GM12864 (cell line): Measurements from ENCODE around the gene SIL1.

Experiments
- DNase-seq: peaks from one replicate; pipeline ENCODE4 v3.0.0-alpha.2; 2011; ENCODE audit warnings: low read depth
- H3K4me3 ChIP-seq: 2 replicates; pipeline ENCODE4 v1.5.1; 2011; ENCODE audit warnings: mild to moderate bottlenecking, low read depth, low read length, control low read depth
- TF ChIP-seq, protein P1 (sequence below): IDR thresholded peaks from 2 replicates; pipeline ENCODE4 v1.5.1; 2011; ENCODE audit warnings: low read depth, mild to moderate bottlenecking, moderate library complexity, low read length, control low read depth, inconsistent platforms; ENCODE audit errors: missing control alignments

SIL1 gene

DNA sequence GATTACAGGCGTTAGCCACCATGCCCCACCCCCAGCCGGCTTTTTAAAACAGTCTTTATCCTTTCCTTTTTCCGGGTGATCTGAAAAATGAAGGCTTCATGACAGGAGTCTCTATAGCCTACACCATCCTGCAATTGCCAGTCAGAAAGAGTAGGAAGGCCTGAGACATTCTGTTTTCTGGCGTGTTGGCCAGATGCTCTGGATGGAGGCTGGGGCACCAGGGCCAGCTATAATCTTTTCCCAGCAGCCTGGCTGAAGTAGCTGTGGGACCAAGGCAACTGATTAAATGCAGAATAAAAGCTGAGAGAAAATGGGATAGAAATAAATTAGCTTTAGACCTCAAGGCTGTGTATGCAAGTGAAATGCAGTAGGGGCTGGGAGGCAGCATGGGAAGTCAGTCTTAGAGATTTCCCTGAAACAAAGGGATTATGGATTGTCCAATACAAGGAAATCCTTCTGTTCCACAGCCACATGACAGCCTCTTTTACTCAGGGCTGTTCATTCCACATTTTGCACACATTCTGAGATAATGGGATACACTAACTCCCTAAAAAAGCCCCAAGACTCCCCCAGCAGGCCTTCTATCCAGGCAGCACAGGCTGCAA, 207.1 kb downstream of the SIL1 start:
- DNase-seq, result no peak
- H3K4me3 ChIP-seq, result no peak overlapping the region
- TF ChIP-seq, protein P1, sequence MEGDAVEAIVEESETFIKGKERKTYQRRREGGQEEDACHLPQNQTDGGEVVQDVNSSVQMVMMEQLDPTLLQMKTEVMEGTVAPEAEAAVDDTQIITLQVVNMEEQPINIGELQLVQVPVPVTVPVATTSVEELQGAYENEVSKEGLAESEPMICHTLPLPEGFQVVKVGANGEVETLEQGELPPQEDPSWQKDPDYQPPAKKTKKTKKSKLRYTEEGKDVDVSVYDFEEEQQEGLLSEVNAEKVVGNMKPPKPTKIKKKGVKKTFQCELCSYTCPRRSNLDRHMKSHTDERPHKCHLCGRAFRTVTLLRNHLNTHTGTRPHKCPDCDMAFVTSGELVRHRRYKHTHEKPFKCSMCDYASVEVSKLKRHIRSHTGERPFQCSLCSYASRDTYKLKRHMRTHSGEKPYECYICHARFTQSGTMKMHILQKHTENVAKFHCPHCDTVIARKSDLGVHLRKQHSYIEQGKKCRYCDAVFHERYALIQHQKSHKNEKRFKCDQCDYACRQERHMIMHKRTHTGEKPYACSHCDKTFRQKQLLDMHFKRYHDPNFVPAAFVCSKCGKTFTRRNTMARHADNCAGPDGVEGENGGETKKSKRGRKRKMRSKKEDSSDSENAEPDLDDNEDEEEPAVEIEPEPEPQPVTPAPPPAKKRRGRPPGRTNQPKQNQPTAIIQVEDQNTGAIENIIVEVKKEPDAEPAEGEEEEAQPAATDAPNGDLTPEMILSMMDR, result no peak

DNA sequence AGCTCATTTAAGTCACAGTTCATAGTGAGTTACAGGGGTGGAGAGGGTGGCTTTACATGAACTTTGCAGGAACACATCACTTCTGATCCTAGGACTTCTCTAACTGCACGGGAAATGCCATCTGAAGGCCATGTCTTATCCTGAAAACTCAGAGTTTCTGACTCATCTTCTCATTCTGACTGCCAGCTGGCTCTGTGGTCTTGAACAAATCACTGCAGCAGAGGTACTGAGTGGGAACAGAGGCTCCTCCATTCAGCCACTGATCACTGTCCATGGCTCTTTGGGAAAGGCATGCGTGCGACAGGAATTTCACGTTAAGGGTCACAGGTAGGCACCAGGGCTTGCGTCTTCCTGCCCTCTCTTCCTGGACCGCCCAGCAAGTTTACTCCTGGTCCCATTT, 208.4 kb downstream of the SIL1 start:
- DNase-seq, result no peak
- no peak overlapping the region for H3K4me3 ChIP-seq
- TF ChIP-seq, protein P1, result no peak

DNA sequence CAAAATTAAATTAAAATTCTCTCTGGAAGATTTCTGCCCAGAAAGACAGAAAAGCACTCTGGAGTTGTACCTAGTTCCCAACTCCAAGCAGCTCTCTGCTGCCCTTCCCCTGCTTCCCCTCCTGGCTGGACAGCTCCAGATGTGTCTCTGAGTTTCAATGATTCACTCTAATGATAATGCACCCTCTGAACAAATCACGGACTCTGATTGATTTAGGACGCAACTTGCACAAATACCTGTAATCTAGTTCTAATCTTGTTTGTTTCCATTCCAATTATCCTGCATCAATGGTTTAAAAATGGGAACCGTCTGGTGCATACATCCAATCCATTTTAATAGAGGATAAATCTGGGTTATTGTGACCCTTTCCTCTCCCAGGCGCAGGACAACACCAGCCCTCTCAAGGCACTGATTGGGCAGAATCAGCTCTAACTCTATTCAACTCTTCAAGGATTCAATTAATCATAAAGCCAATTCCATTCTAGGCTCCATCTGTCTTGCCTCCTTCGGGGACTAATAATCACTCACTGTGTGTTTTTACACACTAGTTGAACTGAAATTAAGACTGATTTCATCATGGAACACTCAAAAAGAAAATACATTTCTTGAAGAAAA, 211.9 kb downstream of the SIL1 start:
- no peak for DNase-seq
- TF ChIP-seq, protein P1, result no peak
- H3K4me3 ChIP-seq, result no peak overlapping the region

DNA sequence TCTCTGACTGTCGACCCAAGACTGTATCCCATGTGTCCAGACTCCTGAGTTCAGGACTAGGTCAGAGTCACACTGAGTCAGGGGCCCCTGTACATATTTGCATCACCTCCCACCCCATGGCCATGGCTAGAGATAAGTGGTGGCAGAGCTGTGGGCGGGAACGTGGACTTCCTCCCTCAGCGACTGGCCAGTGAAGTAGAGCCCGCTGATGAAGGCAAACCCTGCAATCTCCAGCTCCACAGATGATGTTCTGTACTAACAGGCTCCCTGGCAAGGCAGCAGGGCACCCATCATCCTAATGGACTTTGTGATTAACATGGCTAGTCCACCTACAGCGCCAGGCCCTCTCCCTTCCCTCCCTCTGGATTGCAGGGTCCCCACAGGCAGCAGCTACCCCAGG, 212.5 kb downstream of the SIL1 start:
- no peak overlapping the region for H3K4me3 ChIP-seq
- no peak for DNase-seq
- TF ChIP-seq, protein P1, result no peak

DNA sequence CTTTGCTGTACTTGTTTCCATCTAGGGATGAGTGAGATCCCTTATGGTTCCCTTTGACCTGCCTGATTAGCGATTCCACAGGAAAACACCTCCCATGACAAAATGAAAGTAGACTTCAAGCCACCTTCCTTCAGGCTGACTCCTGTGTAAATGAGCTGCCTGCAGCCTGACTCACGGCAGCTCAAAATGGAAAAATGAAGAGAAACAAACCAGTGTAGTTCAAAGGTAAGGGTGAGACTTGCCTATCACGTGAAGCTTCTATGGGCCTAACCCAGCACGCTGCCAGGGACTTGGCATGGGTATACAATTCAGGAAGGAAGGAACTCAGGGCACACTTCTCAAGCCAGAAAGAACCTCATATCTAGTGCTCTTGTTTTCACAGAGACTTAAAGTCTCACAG, 212.9 kb downstream of the SIL1 start:
- DNase-seq, result no peak
- TF ChIP-seq, protein P1, result no peak
- H3K4me3 ChIP-seq, result no peak overlapping the region

DNA sequence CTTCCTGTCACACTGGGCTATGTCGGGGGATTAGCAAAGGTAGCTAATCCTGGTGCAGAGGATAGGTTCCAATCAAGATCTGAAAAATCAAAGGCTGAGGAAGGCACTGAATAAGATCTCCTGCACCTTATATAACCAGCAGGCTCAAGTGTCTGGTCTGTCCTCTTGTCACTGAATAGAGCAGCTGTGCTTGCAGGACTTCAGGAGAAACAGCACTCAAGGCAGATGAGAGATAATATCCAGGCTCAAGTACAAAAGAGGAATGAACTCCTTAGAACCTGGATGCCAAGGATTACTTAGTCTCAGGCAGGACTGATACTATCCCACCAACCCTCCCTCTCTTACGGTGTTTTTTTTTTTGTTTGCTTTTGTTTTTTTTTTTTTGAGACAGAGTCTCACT, 214.2 kb downstream of the SIL1 start:
- H3K4me3 ChIP-seq, result no peak overlapping the region
- DNase-seq, result no peak
- TF ChIP-seq, protein P1, result no peak

DNA sequence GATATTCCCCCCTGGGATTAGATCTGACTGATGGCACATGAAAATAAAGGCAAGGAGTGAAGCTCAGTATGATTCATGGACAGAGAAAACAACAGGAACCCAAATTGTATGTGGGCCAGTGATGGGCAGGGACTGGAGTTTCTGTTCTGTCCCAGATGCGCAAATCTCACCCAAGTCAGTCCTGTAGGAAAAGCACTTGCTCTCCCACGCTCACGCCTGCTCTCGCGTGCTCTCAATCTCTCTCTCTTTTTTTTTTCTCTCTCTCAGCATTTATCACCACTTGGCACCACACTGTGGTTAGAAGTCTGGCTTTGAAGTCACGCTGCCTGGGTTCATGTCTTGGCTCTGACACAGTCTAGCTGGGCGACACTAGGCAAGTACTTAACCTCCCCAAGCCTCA, 216.6 kb downstream of the SIL1 start:
- TF ChIP-seq, protein P1, result no peak
- no peak for DNase-seq
- no peak overlapping the region for H3K4me3 ChIP-seq
